NB4 (cell line): ENCODE results near the gene NTM.

Source experiments
- DNase-seq: peaks from one replicate; pipeline ENCODE4 v3.0.0; 2010; ENCODE audit warnings: low read depth
- H3K4me3 ChIP-seq: one replicate; pipeline ENCODE4 v1.5.1; 2011; ENCODE audit warnings: mild to moderate bottlenecking, low read depth, low read length, moderate library complexity
- CTCF ChIP-seq: IDR thresholded peaks from one replicate; pipeline ENCODE4 v1.5.1; 2012; ENCODE audit warnings: low read depth, low read length
- MAX ChIP-seq: IDR thresholded peaks from 2 replicates; pipeline ENCODE4 v1.6.1; 2011; ENCODE audit warnings: low read depth, low read length
- MYC ChIP-seq: IDR thresholded peaks from 2 replicates; pipeline ENCODE4 v1.6.1; 2011; ENCODE audit warnings: low read depth, low read length
- POLR2A ChIP-seq: IDR thresholded peaks from 2 replicates; pipeline ENCODE4 v1.6.1; 2011; ENCODE audit warnings: mild to moderate bottlenecking; ENCODE audit not compliant: insufficient read length; ENCODE audit errors: extremely low read depth

Gene NTM

GRCh38 chr11:131849485-131849884, 479.1 kb downstream of the NTM start:
- no peak overlapping the region for H3K4me3 ChIP-seq
- TF ChIP-seq CTCF (no peak), POLR2A (no peak), MAX (no peak), MYC (no peak)
- DNase-seq: no peak

GRCh38 chr11:131850507-131850906, 480.1 kb downstream of the NTM start:
- no peak for TF ChIP-seq POLR2A
- TF ChIP-seq CTCF: no peak
- no peak for TF ChIP-seq MYC
- TF ChIP-seq MAX: no peak

GRCh38 chr11:131851964-131852755, 481.7 kb downstream of the NTM start:
- no peak overlapping the region for H3K4me3 ChIP-seq
- no peak for TF ChIP-seq CTCF
- TF ChIP-seq MAX: no peak
- no peak for TF ChIP-seq MYC
- no peak for TF ChIP-seq POLR2A
- DNase-seq: no peak

More at GRCh38 chr11:131850507-131850906, 480.1 kb downstream of the NTM start:
- no peak overlapping the region for H3K4me3 ChIP-seq
- no peak for DNase-seq

DNA sequence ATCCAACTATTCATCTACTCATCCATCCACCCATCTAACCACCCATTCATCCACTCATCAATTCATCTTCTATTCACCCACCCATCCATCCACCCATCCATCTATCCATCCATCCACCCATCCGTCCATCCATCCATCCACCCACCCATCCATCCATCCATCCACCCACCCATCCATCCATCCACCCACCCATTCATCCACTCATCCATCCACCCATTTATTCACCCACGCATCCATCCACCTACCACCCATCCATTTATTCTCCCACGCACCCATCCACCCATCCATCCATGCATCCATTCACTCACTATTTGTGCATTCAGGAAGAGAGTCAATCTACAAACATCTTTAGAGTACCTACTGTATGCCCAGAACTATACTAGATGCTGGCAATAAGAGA, 482.3 kb downstream of the NTM start:
- no peak overlapping the region for H3K4me3 ChIP-seq
- no peak for TF ChIP-seq POLR2A
- no peak for TF ChIP-seq MYC
- no peak for TF ChIP-seq MAX
- no peak for TF ChIP-seq CTCF
- DNase-seq: no peak

DNA sequence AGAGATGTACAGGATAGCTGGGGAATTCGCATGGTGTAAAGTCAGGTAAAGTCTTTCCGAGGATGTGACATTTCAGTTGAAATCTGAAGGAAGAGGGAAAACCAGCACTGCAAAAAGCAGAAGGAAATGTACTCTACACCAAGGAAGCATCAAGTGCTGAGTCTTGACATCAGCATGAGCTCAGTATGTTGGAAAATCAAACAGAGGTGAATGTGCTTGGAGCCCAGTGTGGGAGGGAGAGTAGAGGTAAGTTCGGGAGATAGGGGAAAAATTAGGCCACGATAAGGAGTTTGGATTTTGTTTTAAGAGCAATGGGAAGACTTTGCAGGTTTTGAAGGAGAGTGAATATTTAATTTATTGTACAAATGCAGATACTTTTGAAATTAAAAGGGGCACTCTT, 484.0 kb downstream of the NTM start:
- no peak for DNase-seq
- TF ChIP-seq MAX: no peak
- no peak for TF ChIP-seq POLR2A
- no peak for TF ChIP-seq CTCF
- no peak for TF ChIP-seq MYC
- no peak overlapping the region for H3K4me3 ChIP-seq
